GM12874 (cell line): ENCODE data around the gene SCD5.

Source experiments
- CTCF ChIP-seq: IDR thresholded peaks from 2 replicates; pipeline ENCODE4 v1.5.1; 2011; ENCODE audit warnings: low read depth, mild to moderate bottlenecking, control low read depth, low read length, moderate library complexity; ENCODE audit not compliant: insufficient read depth

The SCD5 gene

GRCh38 chr4:82704156-82704555, 94.4 kb downstream of the SCD5 start:
- no peak for TF ChIP-seq CTCF

- TF ChIP-seq CTCF = no peak
Observed at GRCh38 chr4:82698412-82698811, 100.2 kb downstream of the SCD5 start.

- no peak for TF ChIP-seq CTCF
Observed at GRCh38 chr4:82697561-82697960, 101.0 kb downstream of the SCD5 start.

- TF ChIP-seq CTCF = no peak
Observed at GRCh38 chr4:82696117-82696860, 102.3 kb downstream of the SCD5 start.

GRCh38 chr4:82694892-82695291, 103.7 kb downstream of the SCD5 start:
- TF ChIP-seq CTCF = no peak

- TF ChIP-seq CTCF = no peak
Observed at GRCh38 chr4:82694046-82694445, 104.5 kb downstream of the SCD5 start.

- TF ChIP-seq CTCF = no peak
Observed at GRCh38 chr4:82692101-82692780, 106.4 kb downstream of the SCD5 start.
